ENCODE results near the gene NPR3.

DNA sequence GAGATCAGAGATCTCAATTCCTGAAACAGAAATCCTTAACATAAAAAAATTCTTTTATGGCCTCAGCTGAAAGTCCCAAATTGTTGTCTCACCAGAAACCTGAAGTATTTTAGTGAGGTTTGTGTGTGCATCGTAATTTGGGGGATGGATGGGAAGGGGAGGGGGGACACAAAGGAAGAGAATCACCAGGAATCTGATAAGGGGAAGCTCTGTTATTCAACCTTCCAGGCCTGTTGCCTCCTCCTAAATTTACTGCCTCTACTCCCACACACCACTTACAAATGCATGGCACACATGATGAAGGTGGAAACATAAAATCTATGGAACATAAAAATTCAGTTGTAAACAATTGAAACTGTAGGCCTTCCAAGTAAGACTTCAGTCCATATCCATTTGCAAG is 97.7 kb downstream of the NPR3 start:
- no peak for TF ChIP-seq POLR2AphosphoS5 (IDR thresholded peaks at IDR 0.05; ENCODE audit: insufficient read depth, low read depth, low read length)
- TF ChIP-seq, protein P1, sequence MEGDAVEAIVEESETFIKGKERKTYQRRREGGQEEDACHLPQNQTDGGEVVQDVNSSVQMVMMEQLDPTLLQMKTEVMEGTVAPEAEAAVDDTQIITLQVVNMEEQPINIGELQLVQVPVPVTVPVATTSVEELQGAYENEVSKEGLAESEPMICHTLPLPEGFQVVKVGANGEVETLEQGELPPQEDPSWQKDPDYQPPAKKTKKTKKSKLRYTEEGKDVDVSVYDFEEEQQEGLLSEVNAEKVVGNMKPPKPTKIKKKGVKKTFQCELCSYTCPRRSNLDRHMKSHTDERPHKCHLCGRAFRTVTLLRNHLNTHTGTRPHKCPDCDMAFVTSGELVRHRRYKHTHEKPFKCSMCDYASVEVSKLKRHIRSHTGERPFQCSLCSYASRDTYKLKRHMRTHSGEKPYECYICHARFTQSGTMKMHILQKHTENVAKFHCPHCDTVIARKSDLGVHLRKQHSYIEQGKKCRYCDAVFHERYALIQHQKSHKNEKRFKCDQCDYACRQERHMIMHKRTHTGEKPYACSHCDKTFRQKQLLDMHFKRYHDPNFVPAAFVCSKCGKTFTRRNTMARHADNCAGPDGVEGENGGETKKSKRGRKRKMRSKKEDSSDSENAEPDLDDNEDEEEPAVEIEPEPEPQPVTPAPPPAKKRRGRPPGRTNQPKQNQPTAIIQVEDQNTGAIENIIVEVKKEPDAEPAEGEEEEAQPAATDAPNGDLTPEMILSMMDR (IDR thresholded peaks at IDR 0.05; ENCODE audit: extremely low read depth in 1 of 2, insufficient read depth in 1 of 2, low read depth in 1 of 2, low read length in 2 of 2) = no peak
- TF ChIP-seq JUN (IDR thresholded peaks at IDR 0.05; ENCODE audit: borderline replicate concordance, insufficient read depth, insufficient read length, low read depth) = no peak

All from endothelial cell of umbilical vein (primary cell).